ENCODE results near the gene AKT3. TPM values are rescaled to one million over a fixed set of nuclear protein-coding genes. Genes with fewer than 3 reads are reported as not detected.

The AKT3 gene
- total RNA-seq, 1 experiment from 2014 or later, result 133 TPM

DNA sequence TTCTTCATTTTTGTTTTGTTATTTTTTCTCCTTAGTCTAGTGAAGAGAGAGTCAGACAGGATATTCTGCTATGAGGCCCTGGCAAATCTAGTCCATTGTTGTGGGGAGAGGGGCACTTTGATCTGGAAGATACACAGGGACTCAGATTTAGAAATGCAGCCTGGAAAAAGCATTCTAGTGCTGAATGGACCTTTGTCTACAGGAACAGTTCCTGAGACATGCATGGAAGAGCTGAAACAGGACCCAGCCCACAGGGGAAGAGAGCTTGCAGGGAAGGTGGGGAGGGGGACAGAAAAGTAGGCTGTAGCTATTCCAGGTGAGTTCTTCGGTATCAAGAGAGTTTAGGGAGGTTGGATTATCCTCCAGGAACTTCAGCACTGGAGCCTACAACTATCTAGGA is 98.5 kb downstream of the AKT3 start:
- H3K79me2 ChIP-seq (ENCODE audit: low read depth), result peaks cover 47% of the 10 kb centered on the region; the same call in 1 of the 2 replicates
- no peaks in the 10 kb centered on the region for H3K27me3 ChIP-seq (ENCODE audit: insufficient read depth, low read depth)
- no peak for DNase-seq
- no peak overlapping the region for H3K4me2 ChIP-seq
- no peak overlapping the region for H3K4me3 ChIP-seq
- no peak overlapping the region for H3K27ac ChIP-seq
- CTCF ChIA-PET, result no interaction called here
- H3K9me2 ChIP-seq (ENCODE audit: insufficient read depth), result no peaks in the 10 kb centered on the region
- TF ChIP-seq EZH2 (IDR thresholded peaks at IDR 0.05; ENCODE audit: low read depth), result no peak
- TF ChIP-seq, protein P1, sequence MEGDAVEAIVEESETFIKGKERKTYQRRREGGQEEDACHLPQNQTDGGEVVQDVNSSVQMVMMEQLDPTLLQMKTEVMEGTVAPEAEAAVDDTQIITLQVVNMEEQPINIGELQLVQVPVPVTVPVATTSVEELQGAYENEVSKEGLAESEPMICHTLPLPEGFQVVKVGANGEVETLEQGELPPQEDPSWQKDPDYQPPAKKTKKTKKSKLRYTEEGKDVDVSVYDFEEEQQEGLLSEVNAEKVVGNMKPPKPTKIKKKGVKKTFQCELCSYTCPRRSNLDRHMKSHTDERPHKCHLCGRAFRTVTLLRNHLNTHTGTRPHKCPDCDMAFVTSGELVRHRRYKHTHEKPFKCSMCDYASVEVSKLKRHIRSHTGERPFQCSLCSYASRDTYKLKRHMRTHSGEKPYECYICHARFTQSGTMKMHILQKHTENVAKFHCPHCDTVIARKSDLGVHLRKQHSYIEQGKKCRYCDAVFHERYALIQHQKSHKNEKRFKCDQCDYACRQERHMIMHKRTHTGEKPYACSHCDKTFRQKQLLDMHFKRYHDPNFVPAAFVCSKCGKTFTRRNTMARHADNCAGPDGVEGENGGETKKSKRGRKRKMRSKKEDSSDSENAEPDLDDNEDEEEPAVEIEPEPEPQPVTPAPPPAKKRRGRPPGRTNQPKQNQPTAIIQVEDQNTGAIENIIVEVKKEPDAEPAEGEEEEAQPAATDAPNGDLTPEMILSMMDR (conservative IDR thresholded peaks at IDR 0.05), result no peak
- H3K36me3 ChIP-seq (ENCODE audit: low read depth), result 0 out of 2 replicates have a peak, but pooled peaks cover 5% of the 10 kb centered on the region
- POLR2A ChIA-PET (ENCODE audit: unreplicated experiment), result interaction anchor here (0.6 kb wide), 2 partner anchors 47 to 197 kb away, joined by 3 to 5 read pairs; no protein-coding TSS in a partner anchor
- peaks cover 4% of the 10 kb centered on the region for H3K4me1 ChIP-seq (replicated peaks; ENCODE audit: insufficient read depth)
- H3F3A ChIP-seq (ENCODE audit: insufficient read depth, low read depth), result peaks cover 11% of the 10 kb centered on the region; the same call in 1 of the 2 replicates
- no TSS peak for BruUV-seq (replicated peaks)
- intact Hi-C loops (cut with micrococcal nuclease; ENCODE audit: unreplicated experiment), result no loop called here
- H3K9me3 ChIP-seq (ENCODE audit: insufficient read depth, low read depth), result no peaks in the 10 kb centered on the region
- H4K20me1 ChIP-seq (ENCODE audit: insufficient read depth), result no peaks in the 10 kb centered on the region
- H2AFZ ChIP-seq, result no peak overlapping the region

DNA sequence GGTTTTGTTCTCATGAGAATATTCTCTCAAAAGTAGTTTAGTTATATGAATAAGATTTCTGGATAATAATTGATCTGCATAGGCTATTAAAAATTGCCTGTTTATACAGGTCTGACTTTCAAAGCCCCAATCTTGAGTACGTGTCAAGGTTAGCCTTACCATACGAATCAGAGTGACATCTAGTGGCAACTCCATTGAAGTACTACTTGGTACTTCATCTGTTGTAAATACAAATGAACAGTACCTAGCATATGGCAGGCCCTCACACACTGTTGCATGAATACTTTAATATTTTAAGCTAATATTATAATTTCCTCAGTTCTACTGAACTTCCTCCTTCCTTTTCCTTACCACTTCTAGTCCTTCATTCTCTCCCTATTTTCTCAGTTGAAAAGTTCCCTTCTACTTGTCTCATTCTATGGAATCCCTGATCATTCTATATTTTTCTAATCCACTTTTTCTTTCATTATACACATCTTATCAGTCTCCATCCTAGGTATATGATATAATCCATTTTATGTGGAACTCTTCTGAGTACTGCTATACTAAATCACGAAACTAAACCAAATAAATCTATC is 101.2 kb downstream of the AKT3 start:
- peaks cover 11% of the 10 kb centered on the region for H3F3A ChIP-seq (ENCODE audit: insufficient read depth, low read depth)
- intact Hi-C loops (cut with micrococcal nuclease; ENCODE audit: unreplicated experiment), result loop anchor here (2.0 to 10.0 kb wide), 4 partner anchors 41 to 524 kb away; no protein-coding TSS in a partner anchor
- H3K36me3 ChIP-seq (ENCODE audit: low read depth), result 0 out of 2 replicates have a peak, but pooled peaks cover 5% of the 10 kb centered on the region
- peak; percentile 7 to 67 for DNase-seq
- H2AFZ ChIP-seq, result no peak overlapping the region
- no TSS peak for BruUV-seq (replicated peaks)
- no peaks in the 10 kb centered on the region for H3K9me2 ChIP-seq (ENCODE audit: insufficient read depth)
- no peaks in the 10 kb centered on the region for H3K27me3 ChIP-seq (ENCODE audit: insufficient read depth, low read depth)
- H3K27ac ChIP-seq, result peak overlapping the region; percentile 10; the same call in 1 of the 2 replicates
- H3K9me3 ChIP-seq (ENCODE audit: insufficient read depth, low read depth), result no peaks in the 10 kb centered on the region
- CTCF ChIA-PET, result no interaction called here
- H3K4me3 ChIP-seq, result no peak overlapping the region
- H3K4me2 ChIP-seq, result no peak overlapping the region
- H3K79me2 ChIP-seq (ENCODE audit: low read depth), result peaks cover 26% of the 10 kb centered on the region
- H3K4me1 ChIP-seq (replicated peaks; ENCODE audit: insufficient read depth), result no peaks in the 10 kb centered on the region
- POLR2A ChIA-PET (ENCODE audit: unreplicated experiment), result no interaction called here
- H4K20me1 ChIP-seq (ENCODE audit: insufficient read depth), result no peaks in the 10 kb centered on the region
- TF ChIP-seq EZH2 (IDR thresholded peaks at IDR 0.05; ENCODE audit: low read depth), result no peak
- TF ChIP-seq, protein P1 (conservative IDR thresholded peaks at IDR 0.05), result peak; percentile 83

DNA sequence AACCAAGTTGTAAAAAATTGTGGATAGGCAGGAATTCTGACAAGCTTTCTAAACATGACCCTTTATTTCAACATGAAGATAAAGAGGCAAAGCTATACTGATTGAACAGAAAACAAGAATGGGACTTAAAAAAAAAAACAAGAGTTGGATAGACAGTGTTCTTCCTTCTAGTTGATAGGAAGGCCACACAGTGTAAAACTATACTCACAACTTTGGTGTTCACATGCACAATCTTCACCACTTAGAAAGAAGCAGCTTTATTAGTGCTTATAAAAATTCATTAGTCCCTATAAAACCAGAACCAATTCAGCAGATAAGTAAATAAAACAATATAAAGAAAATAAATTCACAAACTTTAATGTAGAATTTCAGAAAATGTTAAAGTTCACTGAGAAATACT is 101.8 kb downstream of the AKT3 start:
- Histone ChIP-seq H3K27me3 (ENCODE audit: insufficient read depth, low read depth) (no peaks in the 10 kb centered on the region), H3K9me3 (ENCODE audit: insufficient read depth, low read depth) (no peaks in the 10 kb centered on the region), H4K20me1 (ENCODE audit: insufficient read depth) (no peaks in the 10 kb centered on the region), H3K4me2 (no peak overlapping the region), H3K27ac (no peak overlapping the region), H2AFZ (no peak overlapping the region), H3K4me1 (replicated peaks; ENCODE audit: insufficient read depth) (no peaks in the 10 kb centered on the region), H3K36me3 (ENCODE audit: low read depth) (0 out of 2 replicates have a peak, but pooled peaks cover 5% of the 10 kb centered on the region), H3K4me3 (no peak overlapping the region), H3F3A (ENCODE audit: insufficient read depth, low read depth) (peaks cover 16% of the 10 kb centered on the region), H3K9me2 (ENCODE audit: insufficient read depth) (no peaks in the 10 kb centered on the region), H3K79me2 (ENCODE audit: low read depth) (peaks cover 32% of the 10 kb centered on the region)
- no peak for DNase-seq
- BruUV-seq (replicated peaks), result no TSS peak
- intact Hi-C loops (cut with micrococcal nuclease; ENCODE audit: unreplicated experiment), result loop anchor here (2.0 to 10.0 kb wide), 4 partner anchors 41 to 525 kb away; no protein-coding TSS in a partner anchor
- ChIA-PET CTCF (interaction anchor here (0.6 to 0.9 kb wide), 3 partner anchors 10 to 405 kb away, joined by 3 to 6 read pairs (median 4); no protein-coding TSS in a partner anchor), POLR2A (ENCODE audit: unreplicated experiment) (no interaction called here)
- TF ChIP-seq, protein P1 (conservative IDR thresholded peaks at IDR 0.05), result no peak
- TF ChIP-seq EZH2 (IDR thresholded peaks at IDR 0.05; ENCODE audit: low read depth), result no peak

All from PC-9 (cell line).